Mammary epithelial cell (primary cell): ENCODE results near the gene SMYD3.

ENCODE experiments used
- EZH2 ChIP-seq: IDR thresholded peaks from 2 replicates; pipeline ENCODE4 v1.6.1; 2012; ENCODE audit warnings: low read length, inconsistent platforms, borderline replicate concordance
- TF ChIP-seq, protein P1 (sequence below), 2 donors: IDR thresholded peaks in 1 of 2; conservative IDR thresholded peaks in 1 of 2; 2 replicates each; pipeline ENCODE4 v1.5.1; 2011 to 2012; ENCODE audit warnings: inconsistent platforms in 2 of 2, low read length in 2 of 2, mild to moderate bottlenecking in 2 of 2, control low read depth in 1 of 2, low read depth in 1 of 2; ENCODE audit not compliant: insufficient read depth in 1 of 2; ENCODE audit errors: extremely low read depth in 1 of 2

- TF ChIP-seq, protein P1, sequence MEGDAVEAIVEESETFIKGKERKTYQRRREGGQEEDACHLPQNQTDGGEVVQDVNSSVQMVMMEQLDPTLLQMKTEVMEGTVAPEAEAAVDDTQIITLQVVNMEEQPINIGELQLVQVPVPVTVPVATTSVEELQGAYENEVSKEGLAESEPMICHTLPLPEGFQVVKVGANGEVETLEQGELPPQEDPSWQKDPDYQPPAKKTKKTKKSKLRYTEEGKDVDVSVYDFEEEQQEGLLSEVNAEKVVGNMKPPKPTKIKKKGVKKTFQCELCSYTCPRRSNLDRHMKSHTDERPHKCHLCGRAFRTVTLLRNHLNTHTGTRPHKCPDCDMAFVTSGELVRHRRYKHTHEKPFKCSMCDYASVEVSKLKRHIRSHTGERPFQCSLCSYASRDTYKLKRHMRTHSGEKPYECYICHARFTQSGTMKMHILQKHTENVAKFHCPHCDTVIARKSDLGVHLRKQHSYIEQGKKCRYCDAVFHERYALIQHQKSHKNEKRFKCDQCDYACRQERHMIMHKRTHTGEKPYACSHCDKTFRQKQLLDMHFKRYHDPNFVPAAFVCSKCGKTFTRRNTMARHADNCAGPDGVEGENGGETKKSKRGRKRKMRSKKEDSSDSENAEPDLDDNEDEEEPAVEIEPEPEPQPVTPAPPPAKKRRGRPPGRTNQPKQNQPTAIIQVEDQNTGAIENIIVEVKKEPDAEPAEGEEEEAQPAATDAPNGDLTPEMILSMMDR (conservative IDR thresholded peaks at IDR 0.05 in 1 of 2, IDR thresholded peaks at IDR 0.05 in 1 of 2; ENCODE audit: extremely low read depth in 1 of 2, insufficient read depth in 1 of 2, low read depth in 1 of 2, low read length in 2 of 2) = no peak
- no peak for TF ChIP-seq EZH2
Observed at GRCh38 chr1:246170574-246171261, 336.4 kb downstream of the SMYD3 start.
